Measurements from ENCODE around the gene ZWINT. TPM values are rescaled to one million over a fixed set of nuclear protein-coding genes. Genes with fewer than 3 reads are reported as not detected.

The ZWINT gene
- 0.83 TPM for total RNA-seq
- long read RNA-seq, partial matches to known transcripts = 0 of 2 reads
- long read RNA-seq, other reads (novel, unspliced or antisense) = 0 of 2 reads

- DNase-seq (ENCODE audit: low spot score) = peak; percentile 97
- intact Hi-C loops (cut with DNase I) = no loop called here
Observed at GRCh38 chr10:56360967-56361612, at the start of gene ZWINT. Gene ZWINT, minus strand, starts transcription at chr10:56361259. Its CDS starts 23 bp downstream, at chr10:56361236.

GRCh38 chr10:56383806-56384205 is 22.7 kb upstream of the ZWINT start:
- intact Hi-C loops (cut with DNase I) = no loop called here
- DNase-seq (ENCODE audit: low spot score) = no peak

- intact Hi-C loops (cut with DNase I) = no loop called here
- no peak for DNase-seq (ENCODE audit: low spot score)
Observed at GRCh38 chr10:56370217-56371113, 9.4 kb upstream of the ZWINT start.

DNA sequence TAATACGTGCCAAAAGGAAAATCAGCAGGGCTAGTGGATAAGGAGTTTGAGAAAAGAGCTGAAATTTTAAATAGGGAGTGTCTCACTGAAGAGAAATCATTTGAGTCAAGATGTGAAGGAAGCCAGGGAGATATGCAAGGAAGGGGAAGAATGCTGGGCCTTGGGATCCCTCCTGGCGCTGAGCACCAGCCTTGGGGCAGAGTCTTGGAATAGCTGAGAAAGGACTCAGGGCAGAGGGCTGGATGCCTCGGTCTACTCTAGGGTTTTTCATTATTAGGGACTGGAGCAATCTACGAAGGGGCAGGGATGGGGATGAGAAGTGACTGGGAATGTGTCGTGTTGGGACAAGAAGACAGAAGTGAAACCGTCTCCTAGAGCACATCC is 484 bp downstream of the ZWINT start:
- intact Hi-C loops (cut with DNase I) = no loop called here
- DNase-seq (ENCODE audit: low spot score) = no peak

DNA sequence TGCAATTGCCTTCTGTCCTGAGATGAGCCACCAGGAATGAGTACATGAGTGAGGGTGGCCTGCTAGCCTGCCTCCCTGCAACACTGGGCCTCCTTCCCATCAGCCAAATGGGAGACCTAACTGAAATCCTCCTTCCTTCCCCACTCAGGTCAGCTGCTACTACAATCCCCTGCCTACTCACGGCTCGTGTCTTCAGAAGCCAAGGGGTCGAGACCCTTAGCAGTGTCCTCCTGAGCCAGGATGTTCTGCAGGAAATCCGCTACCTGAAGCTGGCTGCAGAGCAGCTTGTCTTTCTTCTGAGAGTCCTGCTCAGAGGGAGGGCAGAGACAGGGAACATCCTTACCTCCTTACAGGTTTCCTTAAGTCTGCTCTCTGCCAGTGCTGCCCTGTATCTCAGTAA is 1.2 kb downstream of the ZWINT start:
- DNase-seq (ENCODE audit: low spot score) = no peak
- intact Hi-C loops (cut with DNase I) = no loop called here

DNA sequence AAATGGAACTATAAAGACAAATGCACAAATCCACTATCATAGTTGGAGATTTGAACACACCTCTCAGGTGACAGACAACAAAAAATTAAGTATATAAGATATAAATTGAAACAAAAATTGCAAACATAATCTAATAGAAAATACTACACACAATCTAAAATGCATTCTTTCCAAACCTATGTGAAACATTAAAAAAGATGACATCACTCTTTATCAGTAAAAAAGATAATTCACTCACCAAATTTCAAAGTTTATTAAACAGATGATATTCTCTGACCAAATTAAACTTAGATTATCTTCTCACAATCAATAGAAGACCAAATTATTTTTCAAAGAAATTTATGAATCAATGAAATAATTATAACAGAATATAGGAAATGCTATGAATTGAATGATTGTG is 4.0 kb downstream of the ZWINT start:
- no peak for DNase-seq (ENCODE audit: low spot score)
- intact Hi-C loops (cut with DNase I) = no loop called here

DNA sequence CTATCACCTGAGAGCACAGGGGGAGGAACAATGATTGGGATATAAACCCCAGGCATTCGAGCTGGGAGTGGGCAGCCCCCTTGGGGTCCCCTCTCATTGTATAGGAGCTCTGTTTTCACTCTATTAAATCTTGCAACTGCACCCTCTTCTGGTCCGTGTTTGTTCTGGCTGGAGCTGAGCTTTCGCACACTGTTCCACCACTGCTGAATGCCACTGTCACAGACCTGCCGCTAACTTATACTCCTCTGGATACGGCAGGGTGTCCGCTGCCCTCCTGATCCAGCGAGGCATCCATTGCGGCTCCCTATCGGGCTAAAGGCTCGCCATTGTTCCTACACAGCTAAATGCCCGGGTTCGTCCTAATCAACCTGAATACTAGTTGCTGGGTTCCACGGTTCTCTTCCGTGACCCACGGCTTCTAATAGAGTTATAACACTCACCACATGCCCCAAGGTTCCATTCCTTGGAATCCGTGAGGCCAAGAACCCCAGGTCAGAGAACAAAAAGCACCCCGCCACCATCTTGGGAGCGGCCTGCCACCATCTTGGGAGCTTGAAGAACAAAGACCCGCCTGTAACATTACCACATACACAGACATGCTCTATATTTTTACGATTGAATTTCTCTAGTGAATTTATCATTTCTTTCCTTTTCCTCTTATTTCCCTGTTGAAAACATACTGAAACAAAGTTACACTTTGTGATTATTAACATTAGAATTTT is 9.0 kb downstream of the ZWINT start:
- DNase-seq (ENCODE audit: low spot score) = no peak
- intact Hi-C loops (cut with DNase I) = no loop called here

- intact Hi-C loops (cut with DNase I) = no loop called here
- no peak for DNase-seq (ENCODE audit: low spot score)
Observed at GRCh38 chr10:56349611-56350010, 11.4 kb downstream of the ZWINT start.

GRCh38 chr10:56348101-56348500 is 13.0 kb downstream of the ZWINT start:
- intact Hi-C loops (cut with DNase I) = no loop called here
- no peak for DNase-seq (ENCODE audit: low spot score)

- no peak for DNase-seq (ENCODE audit: low spot score)
- intact Hi-C loops (cut with DNase I) = no loop called here
Observed at GRCh38 chr10:56346845-56347415, 14.1 kb downstream of the ZWINT start.

DNA sequence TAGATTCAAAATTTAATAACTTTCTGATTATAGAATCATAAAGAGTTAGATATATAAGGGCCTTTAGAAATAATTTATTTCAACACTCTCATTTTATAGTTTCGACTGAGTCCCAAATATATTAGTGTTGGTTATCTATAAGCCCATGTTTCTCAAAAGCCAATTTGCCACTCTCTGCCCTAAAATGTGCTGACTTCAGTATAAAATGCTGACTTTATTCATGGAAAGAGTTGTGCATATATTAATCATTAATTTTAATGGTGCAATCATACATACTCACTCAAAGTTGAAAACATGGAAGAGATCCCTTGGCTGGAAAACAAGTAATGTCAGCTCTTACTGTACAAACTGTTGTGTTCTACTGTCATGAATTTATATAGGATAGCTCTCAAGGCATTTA is 19.4 kb downstream of the ZWINT start:
- DNase-seq (ENCODE audit: low spot score) = no peak
- intact Hi-C loops (cut with DNase I) = no loop called here

- no peak for DNase-seq (ENCODE audit: low spot score)
- intact Hi-C loops (cut with DNase I) = no loop called here
Observed at GRCh38 chr10:56329961-56330360, 31.1 kb downstream of the ZWINT start.

DNA sequence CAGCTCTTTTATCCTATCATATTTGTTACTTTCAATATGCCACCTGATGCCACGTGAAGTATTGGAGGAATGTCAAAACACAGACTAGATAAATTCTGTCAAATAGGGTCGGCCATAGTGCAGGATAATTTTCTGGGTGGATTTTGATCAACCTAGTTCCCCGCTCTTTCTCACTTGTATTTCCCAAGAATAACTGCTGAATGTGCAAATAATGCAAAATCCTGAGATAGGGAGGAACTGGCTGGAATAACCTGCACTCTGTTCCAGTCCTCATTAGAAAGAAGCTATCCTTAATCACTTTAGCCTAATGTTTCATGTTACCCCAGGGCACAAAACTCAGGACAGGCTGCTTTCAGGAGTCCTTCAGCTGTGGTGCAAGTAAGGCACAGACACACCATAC is 33.9 kb downstream of the ZWINT start:
- intact Hi-C loops (cut with DNase I) = no loop called here
- no peak for DNase-seq (ENCODE audit: low spot score)

- no peak for DNase-seq (ENCODE audit: low spot score)
- intact Hi-C loops (cut with DNase I) = no loop called here
Observed at GRCh38 chr10:56319386-56319785, 41.7 kb downstream of the ZWINT start.

DNA sequence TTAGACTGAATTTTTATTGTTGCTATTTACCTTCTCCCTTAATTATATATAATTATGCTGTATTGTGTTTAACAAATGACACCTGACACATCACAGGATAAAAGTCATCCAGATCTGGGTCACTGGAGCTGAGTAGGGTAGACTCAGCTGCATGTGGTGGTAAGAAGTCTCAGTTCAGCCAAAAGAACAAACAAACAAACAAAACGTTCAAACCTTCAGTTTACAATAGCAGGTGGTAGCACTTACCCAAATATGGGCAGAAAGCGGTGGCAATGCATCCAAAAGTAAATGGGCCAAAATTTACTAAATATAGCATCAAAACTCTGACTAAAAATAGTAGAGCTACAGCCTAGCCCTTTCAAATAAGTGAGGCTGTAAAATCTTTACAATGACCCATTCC is 42.2 kb downstream of the ZWINT start:
- intact Hi-C loops (cut with DNase I) = no loop called here
- no peak for DNase-seq (ENCODE audit: low spot score)

DNA sequence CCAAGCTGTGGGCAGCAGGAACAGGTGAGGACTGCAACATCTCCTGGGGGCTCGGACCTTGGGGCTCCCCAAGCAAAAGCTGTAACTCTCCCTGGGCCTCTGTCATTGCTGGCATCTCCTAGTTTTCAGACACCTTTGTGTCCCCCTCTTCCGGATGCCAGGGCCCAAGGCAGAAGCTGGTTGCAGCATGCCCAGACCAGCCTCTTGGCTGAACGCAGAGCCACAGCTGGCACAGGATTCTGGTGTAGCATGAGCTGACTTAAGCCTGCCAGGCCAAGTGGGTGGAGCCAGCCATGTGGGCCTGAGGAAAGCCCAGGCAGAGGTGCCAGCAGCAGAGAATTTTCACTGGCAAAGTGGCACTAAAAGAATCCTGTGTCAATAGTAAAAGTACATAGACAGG is 43.5 kb downstream of the ZWINT start:
- peak; percentile 54 for DNase-seq (ENCODE audit: low spot score)
- intact Hi-C loops (cut with DNase I) = no loop called here

- no peak for DNase-seq (ENCODE audit: low spot score)
Observed at GRCh38 chr10:56316603-56317002, 44.5 kb downstream of the ZWINT start.

More at GRCh38 chr10:56316603-56317002, 44.5 kb downstream of the ZWINT start:
- intact Hi-C loops (cut with DNase I) = no loop called here

Data from cardiac septum (tissue), 1 donor.